ENCODE results near the gene LDHA. TPM values are rescaled to one million over a fixed set of nuclear protein-coding genes. Genes with fewer than 3 reads are reported as not detected.

The LDHA gene
- total RNA-seq, 1 donor from 2014 or later, result 977 TPM

DNA sequence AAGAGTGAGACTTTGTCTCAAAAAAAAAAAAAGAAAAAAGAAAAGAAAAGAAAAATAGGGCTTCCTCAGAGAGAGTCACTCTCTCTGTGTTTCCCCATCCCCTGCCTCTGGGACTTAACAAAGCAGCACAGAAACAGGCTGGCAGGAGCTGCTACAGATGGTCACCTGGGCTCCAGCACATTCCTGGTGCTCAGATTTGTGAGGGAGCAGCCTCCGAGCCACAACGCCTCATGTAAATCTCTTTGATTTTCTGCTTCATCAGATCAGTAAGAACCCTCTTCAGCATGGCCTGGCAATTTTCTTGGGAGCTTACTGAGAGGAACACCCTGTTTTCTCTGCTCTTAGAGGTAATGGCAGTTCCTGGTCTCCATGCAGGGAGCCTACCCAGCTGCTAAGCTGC lies 15.2 kb upstream of the LDHA start:
- peaks cover 18% of the 10 kb centered on the region for H3K4me1 Mint-ChIP-seq
- no peaks in the 10 kb centered on the region for H3K27me3 ChIP-seq
- H3K79me2 ChIP-seq (ENCODE audit: low read depth), result no peaks in the 10 kb centered on the region
- TF ChIP-seq, protein P1, sequence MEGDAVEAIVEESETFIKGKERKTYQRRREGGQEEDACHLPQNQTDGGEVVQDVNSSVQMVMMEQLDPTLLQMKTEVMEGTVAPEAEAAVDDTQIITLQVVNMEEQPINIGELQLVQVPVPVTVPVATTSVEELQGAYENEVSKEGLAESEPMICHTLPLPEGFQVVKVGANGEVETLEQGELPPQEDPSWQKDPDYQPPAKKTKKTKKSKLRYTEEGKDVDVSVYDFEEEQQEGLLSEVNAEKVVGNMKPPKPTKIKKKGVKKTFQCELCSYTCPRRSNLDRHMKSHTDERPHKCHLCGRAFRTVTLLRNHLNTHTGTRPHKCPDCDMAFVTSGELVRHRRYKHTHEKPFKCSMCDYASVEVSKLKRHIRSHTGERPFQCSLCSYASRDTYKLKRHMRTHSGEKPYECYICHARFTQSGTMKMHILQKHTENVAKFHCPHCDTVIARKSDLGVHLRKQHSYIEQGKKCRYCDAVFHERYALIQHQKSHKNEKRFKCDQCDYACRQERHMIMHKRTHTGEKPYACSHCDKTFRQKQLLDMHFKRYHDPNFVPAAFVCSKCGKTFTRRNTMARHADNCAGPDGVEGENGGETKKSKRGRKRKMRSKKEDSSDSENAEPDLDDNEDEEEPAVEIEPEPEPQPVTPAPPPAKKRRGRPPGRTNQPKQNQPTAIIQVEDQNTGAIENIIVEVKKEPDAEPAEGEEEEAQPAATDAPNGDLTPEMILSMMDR (IDR thresholded peaks at IDR 0.05), result no peak
- TF ChIP-seq EZH2 (IDR thresholded peaks at IDR 0.05), result no peak
- no peaks in the 10 kb centered on the region for H3K36me3 ChIP-seq
- H4K20me1 ChIP-seq (ENCODE audit: low read depth), result no peaks in the 10 kb centered on the region
- H3K27ac Mint-ChIP-seq, result peak overlapping the region; percentile 76
- H3K4me2 ChIP-seq, result peak overlapping the region; percentile 45
- H2AFZ ChIP-seq (replicated peaks), result no peak overlapping the region
- H3K9me3 ChIP-seq (ENCODE audit: low read depth), result no peaks in the 10 kb centered on the region
- no peak overlapping the region for H3K9ac ChIP-seq
- H3K36me3 Mint-ChIP-seq, result no peaks in the 10 kb centered on the region
- H3K4me3 Mint-ChIP-seq, result no peak overlapping the region
- H3F3A ChIP-seq (ENCODE audit: low read depth), result peaks cover 6% of the 10 kb centered on the region
- H3K27ac ChIP-seq, result peak overlapping the region; percentile 8
- peak; percentile 80 for DNase-seq (ENCODE audit: low spot score)
- peaks cover 15% of the 10 kb centered on the region for H3K4me1 ChIP-seq
- H3K27me3 Mint-ChIP-seq (ENCODE audit: insufficient read depth, low read depth), result peaks cover 2% of the 10 kb centered on the region
- no peaks in the 10 kb centered on the region for H3K9me3 Mint-ChIP-seq
- no peak overlapping the region for H3K4me3 ChIP-seq

DNA sequence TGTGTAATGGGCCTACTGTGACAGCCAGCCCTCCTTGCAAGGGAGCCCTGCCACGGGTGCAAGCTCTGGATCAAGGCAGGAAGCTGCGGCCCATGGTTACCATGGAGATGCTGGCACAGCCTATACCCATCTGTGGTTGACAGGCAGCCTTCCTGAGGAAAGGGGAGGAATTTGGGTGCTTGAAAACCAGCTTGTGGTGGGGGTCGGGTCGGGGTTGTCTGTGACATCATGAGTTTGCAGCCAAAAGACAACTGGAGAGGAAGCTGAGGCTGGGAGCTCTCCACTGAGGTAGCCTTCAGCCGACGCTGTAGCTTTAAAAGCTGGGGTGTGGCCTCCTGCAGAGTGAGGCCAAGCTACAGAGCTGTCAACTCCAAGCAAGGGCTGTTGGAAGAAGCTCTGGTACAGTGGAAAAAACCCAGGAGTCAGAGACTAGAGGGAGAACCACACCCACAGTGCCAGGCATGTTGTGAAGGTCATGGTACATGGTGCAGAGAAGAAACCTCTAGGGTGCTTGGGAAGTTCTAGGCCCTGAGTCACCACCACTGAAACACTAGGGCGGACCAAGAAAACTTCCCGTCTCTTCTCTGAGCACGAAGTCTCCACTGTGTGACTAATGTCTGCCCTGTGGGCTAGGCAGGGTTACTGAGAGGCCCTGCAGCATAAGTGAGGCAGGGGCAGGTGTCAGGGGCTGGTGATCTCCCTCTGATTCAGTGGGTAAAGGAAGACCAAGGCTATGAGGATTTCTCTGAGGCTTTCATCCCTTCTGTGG lies 10.8 kb upstream of the LDHA start:
- Histone ChIP-seq H3K9me3 (ENCODE audit: low read depth) (no peaks in the 10 kb centered on the region), H3K4me1 (peaks cover 14% of the 10 kb centered on the region), H3K36me3 (no peaks in the 10 kb centered on the region), H3K79me2 (ENCODE audit: low read depth) (no peaks in the 10 kb centered on the region), H3K4me2 (no peak overlapping the region), H3F3A (ENCODE audit: low read depth) (peaks cover 6% of the 10 kb centered on the region), H4K20me1 (ENCODE audit: low read depth) (no peaks in the 10 kb centered on the region), H3K4me3 (no peak overlapping the region), H3K27ac (no peak overlapping the region), H3K27me3 (no peaks in the 10 kb centered on the region), H3K9ac (no peak overlapping the region), H2AFZ (replicated peaks) (peak overlapping the region; percentile 52)
- Mint-ChIP-seq H3K36me3 (no peaks in the 10 kb centered on the region), H3K27me3 (ENCODE audit: insufficient read depth, low read depth) (peaks cover 2% of the 10 kb centered on the region), H3K4me1 (peaks cover 19% of the 10 kb centered on the region), H3K4me3 (peak overlapping the region; percentile 49), H3K9me3 (no peaks in the 10 kb centered on the region), H3K27ac (peak overlapping the region; percentile 98)
- TF ChIP-seq EZH2phosphoT487 (IDR thresholded peaks at IDR 0.05), result no peak
- TF ChIP-seq EZH2 (IDR thresholded peaks at IDR 0.05), result no peak
- TF ChIP-seq, protein P1 (IDR thresholded peaks at IDR 0.05), result no peak
- peak; percentile 6 for DNase-seq (ENCODE audit: low spot score)

DNA sequence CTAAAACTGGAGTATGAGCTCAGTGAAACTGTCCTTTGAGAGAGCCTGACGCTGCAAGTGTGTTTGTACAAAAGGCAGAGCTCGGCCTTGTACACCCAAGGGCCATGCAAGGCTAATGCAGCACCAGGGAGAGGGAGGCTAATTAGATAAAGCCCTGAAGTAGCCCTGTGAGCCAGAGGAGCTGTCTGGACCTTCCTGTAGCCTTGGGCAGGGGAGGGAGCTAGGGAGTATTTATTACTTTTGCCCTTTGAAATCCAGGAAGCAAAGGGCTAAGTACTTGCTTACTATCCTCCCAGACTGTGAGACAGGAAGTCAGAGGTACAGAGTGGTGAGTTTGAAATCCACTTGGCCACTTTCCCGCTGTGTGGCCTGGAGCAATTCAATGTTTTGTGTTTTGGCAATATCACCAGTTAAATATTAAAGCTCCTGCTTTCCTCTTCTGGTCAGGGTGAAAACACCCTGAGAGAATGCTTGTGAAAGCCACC lies 10.2 kb upstream of the LDHA start:
- H3K4me1 Mint-ChIP-seq, result peaks cover 18% of the 10 kb centered on the region
- H3K36me3 Mint-ChIP-seq, result no peaks in the 10 kb centered on the region
- Histone ChIP-seq H3K79me2 (ENCODE audit: low read depth) (no peaks in the 10 kb centered on the region), H3K9me3 (ENCODE audit: low read depth) (no peaks in the 10 kb centered on the region), H3K4me1 (peaks cover 9% of the 10 kb centered on the region), H3K36me3 (no peaks in the 10 kb centered on the region), H3K4me2 (no peak overlapping the region), H3K4me3 (no peak overlapping the region), H3K27me3 (no peaks in the 10 kb centered on the region), H2AFZ (replicated peaks) (peak overlapping the region; percentile 38), H3F3A (ENCODE audit: low read depth) (peaks cover 3% of the 10 kb centered on the region), H4K20me1 (ENCODE audit: low read depth) (no peaks in the 10 kb centered on the region), H3K27ac (no peak overlapping the region), H3K9ac (no peak overlapping the region)
- H3K4me3 Mint-ChIP-seq, result no peak overlapping the region
- DNase-seq (ENCODE audit: low spot score), result peak; percentile 12
- no peaks in the 10 kb centered on the region for H3K9me3 Mint-ChIP-seq
- no peak for TF ChIP-seq EZH2phosphoT487 (IDR thresholded peaks at IDR 0.05)
- TF ChIP-seq EZH2 (IDR thresholded peaks at IDR 0.05), result no peak
- TF ChIP-seq, protein P1 (IDR thresholded peaks at IDR 0.05), result no peak
- peaks cover 2% of the 10 kb centered on the region for H3K27me3 Mint-ChIP-seq (ENCODE audit: insufficient read depth, low read depth)
- H3K27ac Mint-ChIP-seq, result peak overlapping the region; percentile 98

All from neural progenitor cell (in vitro differentiated cells).